ELR (cell line): ENCODE data around the gene SLC2A14.
"Not testable (repeated sequence)": the region's sequence is repeated elsewhere in the genome, so short reads cannot be mapped to it uniquely, and the experiment has no call there.

Experiments used
- DNase-seq: peaks from one replicate; pipeline ENCODE4 v3.0.0-alpha.2; 2015; ENCODE audit warnings: low read depth

SLC2A14 gene

GRCh38 chr12:7872566-7873319 is at the start of gene SLC2A14:
TSS of gene SLC2A14 (minus strand) at chr12:7872915. CDS start at chr12:7869880, 3,035 bp downstream.
- DNase-seq, result no peak

- not testable (repeated sequence) for DNase-seq
Measured at GRCh38 chr12:7921181-7921580, 48.5 kb upstream of the SLC2A14 start.

GRCh38 chr12:7918268-7918590 is 45.5 kb upstream of the SLC2A14 start:
- DNase-seq, result not testable (repeated sequence)

DNA sequence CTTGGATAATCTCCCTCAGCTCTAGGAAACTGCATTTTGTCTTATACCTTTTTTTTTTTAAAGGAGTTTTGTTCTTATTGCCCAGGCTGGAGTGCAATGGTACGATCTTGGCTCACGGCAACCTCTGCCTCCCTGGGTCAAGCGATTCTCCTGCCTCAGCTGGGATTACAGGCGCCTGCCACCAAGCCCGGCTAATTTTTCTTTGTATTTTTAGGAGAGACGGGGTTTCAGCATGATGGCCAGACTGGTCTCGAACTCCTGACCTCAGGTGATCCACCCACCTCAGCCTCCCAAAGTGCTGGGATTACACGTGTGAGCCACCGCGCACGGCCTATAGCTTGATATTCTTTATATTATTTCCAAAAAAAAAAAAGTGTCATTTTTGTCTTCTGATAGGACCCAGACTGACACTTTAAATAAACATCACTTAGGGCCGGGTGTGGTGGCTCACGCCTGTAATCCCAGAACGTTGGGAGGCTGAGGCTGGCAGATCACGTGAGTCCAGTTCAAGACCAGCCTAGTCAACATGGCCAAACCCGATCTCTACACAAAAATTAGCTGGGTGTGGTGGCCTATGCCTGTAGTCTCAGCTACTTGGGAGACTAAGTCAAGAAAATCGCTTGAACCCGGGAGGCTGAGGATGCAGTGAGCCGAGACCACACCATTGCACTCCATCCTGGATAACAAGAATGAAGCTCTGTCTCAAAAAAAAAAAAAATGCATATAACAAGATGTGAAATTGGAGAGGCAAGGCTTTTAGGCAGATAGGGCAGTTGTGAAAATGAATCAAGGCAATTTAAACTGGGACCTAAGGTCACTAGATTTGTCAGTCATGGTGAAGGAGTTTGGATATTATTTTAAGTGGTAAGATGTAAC is 44.9 kb upstream of the SLC2A14 start:
- no peak for DNase-seq

- no peak for DNase-seq
Measured at GRCh38 chr12:7916936-7917335, 44.2 kb upstream of the SLC2A14 start.

GRCh38 chr12:7915661-7916403 is 43.1 kb upstream of the SLC2A14 start:
- no peak for DNase-seq

- peak; percentile 25 for DNase-seq
Measured at GRCh38 chr12:7910106-7910505, 37.4 kb upstream of the SLC2A14 start.

DNA sequence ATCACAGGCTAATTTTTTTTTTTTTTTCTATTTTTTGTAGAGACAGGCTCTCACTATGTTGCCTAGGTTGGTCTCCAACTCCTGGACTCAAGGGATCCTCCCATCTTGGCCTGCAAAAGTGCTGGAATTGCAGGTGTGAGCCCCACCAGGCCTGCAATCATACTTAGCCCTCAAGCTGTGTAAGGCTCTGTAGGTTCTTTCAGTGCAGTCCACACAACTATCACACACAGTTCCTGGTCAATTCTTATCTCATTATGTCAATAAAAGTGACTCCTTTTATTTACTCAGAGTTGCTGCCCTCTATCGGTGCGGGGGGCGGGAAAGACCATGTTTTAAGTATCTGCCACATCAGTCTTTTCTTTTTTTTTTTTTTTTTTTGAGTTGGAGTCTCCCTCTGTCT is 34.3 kb upstream of the SLC2A14 start:
- peak; percentile 62 for DNase-seq

DNA sequence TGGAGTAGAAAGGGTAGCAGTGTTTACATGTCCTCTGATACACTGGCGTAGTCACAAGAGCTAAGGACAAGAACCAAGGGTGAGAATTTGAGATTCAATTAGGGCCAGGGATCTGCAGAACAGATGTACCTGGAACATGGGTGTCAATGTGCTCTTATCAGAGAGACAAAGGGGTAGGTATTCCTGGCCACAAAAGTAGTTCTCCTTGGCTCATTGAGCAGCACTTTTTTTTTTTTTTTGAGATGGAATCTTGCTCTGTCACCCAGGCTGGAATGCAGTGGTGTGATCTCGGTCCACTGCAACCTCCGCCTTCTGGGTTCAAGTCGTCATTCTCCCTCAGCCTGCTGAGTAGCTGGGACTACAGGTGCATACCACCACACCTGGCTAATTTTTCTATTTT is 33.6 kb upstream of the SLC2A14 start:
- DNase-seq, result not testable (repeated sequence)

DNA sequence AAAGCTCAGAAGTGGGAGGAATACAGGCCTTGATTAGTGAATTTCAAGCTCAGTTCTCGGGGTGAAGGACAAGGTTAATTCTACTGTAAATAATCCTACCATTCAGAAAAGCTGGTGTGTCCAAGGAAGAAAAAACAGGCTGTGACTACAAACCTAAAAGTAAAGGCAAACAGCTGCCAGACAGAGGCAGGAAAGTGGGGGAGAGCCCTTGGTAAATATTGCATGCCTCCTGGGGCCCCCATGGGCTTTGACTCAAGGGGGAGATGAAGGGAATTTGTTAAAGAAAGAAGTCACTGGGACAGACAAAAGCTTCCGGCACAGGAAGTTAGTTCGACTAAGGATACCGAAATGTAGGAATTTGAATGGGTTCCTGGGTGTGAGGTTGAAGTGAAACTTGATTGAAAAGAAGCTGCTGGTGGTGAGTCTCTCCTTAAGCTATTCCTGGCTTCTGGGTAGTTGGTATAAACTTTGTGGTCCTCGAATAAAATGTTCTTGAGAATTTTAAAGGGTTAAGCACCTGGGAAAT is 32.9 kb upstream of the SLC2A14 start:
- DNase-seq, result not testable (repeated sequence)

- no peak for DNase-seq
Measured at GRCh38 chr12:7905071-7905470, 32.4 kb upstream of the SLC2A14 start.

- DNase-seq, result not testable (repeated sequence)
Measured at GRCh38 chr12:7902416-7902815, 29.7 kb upstream of the SLC2A14 start.

- DNase-seq, result no peak
Measured at GRCh38 chr12:7899755-7900154, 27.0 kb upstream of the SLC2A14 start.

- not testable (repeated sequence) for DNase-seq
Measured at GRCh38 chr12:7896726-7897125, 24.0 kb upstream of the SLC2A14 start.

DNA sequence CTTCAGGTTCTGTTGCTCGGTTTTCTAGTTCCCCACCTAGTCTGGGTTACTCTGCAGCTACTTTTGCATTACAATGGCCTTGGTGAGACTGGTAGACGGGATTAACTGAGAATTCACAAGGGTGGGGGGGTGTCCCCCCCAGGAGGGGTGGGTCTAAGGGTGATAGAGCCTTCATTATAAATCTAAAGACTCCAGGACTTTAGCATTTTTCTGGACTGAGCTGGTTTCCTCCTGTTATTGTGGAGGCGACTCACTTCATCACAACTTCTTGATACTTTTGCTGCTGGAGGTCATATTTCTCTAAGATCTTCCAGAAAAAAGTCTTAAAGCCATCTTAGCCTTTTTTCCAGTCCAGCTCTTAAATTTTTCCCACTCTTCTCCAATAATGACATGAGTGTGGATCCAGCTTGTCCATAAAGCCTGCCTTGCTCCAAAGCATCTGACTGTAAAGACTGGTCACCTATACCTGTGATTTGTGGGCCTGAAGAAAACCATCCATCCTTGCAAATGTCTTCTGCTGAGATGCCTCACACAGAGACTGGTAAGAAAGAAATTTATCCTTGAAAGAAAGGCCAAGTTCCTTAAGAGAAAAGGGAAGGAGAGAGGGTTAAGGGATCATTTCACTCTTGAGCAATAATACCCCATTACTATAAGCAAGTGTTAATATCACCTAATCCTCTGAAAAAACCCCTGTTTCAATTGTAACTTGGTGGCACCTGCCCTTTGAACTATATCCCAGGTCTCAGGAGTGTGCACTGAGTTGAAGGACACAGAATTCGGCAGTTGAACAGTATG is 19.7 kb upstream of the SLC2A14 start:
- no peak for DNase-seq

GRCh38 chr12:7884689-7885088 is 12.0 kb upstream of the SLC2A14 start:
- no peak for DNase-seq

- DNase-seq, result not testable (repeated sequence)
Measured at GRCh38 chr12:7881736-7882120, 9.0 kb upstream of the SLC2A14 start.

DNA sequence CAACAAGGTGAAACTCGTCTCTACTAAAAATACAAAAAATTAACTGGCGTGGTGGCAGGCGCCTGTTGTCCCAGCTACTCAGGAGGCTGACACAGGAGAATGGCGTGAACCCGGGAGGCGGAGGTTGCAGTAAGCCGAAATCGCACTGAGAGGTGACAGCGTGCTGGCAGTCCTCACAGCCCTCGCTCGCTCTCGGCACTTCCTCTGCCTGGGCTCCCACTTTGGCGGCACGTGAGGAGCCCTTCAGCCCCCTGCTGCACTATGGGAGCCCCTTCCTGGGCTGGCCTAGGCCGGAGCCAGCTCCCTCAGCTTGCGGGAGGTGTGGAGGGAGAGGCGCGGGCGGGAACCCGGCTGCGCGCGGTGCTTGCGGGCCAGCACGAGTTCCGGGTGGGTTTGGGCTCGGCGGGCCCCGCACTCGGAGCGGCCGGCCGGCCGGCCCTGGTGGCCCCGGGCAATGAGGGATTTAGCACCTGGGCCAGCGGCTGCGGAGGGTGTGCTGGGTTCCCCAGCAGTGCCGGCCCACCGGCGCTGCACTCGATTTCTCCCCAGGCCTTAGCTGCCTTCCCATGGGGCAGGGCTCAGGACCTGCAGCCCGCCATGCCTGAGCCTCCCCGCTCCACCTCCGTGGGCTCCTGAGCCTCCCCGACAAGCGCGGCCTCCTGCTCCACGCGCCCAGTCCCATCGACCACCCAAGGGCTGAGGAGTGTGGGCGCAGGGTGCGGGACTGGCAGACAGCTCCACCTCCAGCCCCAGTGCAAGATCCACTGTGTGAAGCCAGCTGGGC is 8.4 kb upstream of the SLC2A14 start:
- not testable (repeated sequence) for DNase-seq

DNA sequence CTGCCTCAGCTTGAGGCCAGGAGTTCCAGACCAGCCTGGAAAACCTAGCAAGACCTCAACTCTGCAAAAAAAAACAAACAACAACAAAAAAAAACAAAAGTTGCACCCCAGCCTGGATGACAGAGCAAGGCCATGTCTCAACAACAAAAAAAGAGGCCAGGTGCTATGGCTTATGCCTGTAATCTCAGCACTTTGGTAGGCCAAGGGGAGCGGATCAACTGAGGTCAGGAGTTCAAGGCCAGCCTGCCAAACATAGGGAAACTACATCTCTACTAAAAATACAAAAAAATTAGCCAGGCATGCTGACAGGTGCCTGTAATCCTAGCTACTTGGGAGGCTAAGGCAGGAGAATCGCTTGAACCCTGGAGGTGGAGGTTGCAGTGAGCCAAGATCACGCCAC is 6.5 kb upstream of the SLC2A14 start:
- DNase-seq, result no peak

DNA sequence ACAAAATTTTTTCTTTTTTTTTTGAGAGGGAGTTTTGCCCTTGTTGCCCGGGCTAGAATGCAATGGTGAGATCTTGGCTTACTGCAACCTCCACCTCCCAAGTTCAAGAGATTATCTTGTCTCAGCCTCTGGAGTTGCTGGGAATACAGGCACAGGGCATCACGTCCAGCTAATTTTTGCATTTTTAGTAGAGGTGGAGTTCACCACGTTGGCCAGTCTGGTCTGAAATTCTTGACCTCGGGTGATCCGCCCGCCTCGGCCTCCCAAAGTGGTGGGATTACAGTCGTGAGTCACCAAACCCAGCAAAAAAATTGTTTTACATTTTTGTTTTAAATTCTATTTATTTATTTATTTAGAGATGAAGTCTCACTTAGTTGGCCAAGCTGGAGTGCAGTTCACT is 4.7 kb upstream of the SLC2A14 start:
- DNase-seq, result no peak

- no peak for DNase-seq
Measured at GRCh38 chr12:7870335-7870734, 2.4 kb downstream of the SLC2A14 start.
